Nucleus accumbens (tissue), 56 donors: ENCODE data around the gene BMP8B.

ENCODE experiments used
- DNase-seq, 56 donors: peaks; one replicate each; lab custom pipeline; 2025; lab: John Stamatoyannopoulos, UW

The BMP8B gene

GRCh38 chr1:39761016-39761415 is 27.6 kb downstream of the BMP8B start:
- no peak for DNase-seq

GRCh38 chr1:39760074-39761008 is 28.3 kb downstream of the BMP8B start:
- DNase-seq: no peak

- no peak for DNase-seq
Observed at GRCh38 chr1:39759436-39759726, 29.3 kb downstream of the BMP8B start.

- no peak for DNase-seq
Observed at GRCh38 chr1:39758556-39759435, 29.9 kb downstream of the BMP8B start.

GRCh38 chr1:39757501-39757900 is 31.2 kb downstream of the BMP8B start:
- DNase-seq: no peak

- no peak for DNase-seq
Observed at GRCh38 chr1:39755965-39756659, 32.6 kb downstream of the BMP8B start.

GRCh38 chr1:39754906-39755504 is 33.7 kb downstream of the BMP8B start:
- DNase-seq: no peak

- no peak for DNase-seq
Observed at GRCh38 chr1:39754026-39754570, 34.6 kb downstream of the BMP8B start.

- DNase-seq: no peak
Observed at GRCh38 chr1:39753132-39754025, 35.3 kb downstream of the BMP8B start.

GRCh38 chr1:39752703-39753102 is 36.0 kb downstream of the BMP8B start:
- no peak for DNase-seq

- no peak for DNase-seq
Observed at GRCh38 chr1:39751595-39751994, 37.1 kb downstream of the BMP8B start.

GRCh38 chr1:39745016-39745670 is 43.5 kb downstream of the BMP8B start:
- no peak for DNase-seq

- peak; percentile 15 to 97 (median 89) for DNase-seq
Observed at GRCh38 chr1:39738622-39739366, 49.9 kb downstream of the BMP8B start, which contains the start of gene PPIE. PPIE (plus strand) TSS chr1:39738882; CDS start chr1:39738901, 19 bp downstream.

GRCh38 chr1:39737546-39738169 is 51.0 kb downstream of the BMP8B start:
- no peak for DNase-seq

- no peak for DNase-seq
Observed at GRCh38 chr1:39735731-39736130, 52.9 kb downstream of the BMP8B start.

- DNase-seq: peak in 43 of 56 donors; percentile 6 to 90 (median 54)
Observed at GRCh38 chr1:39733161-39733560, 55.5 kb downstream of the BMP8B start.

- no peak for DNase-seq
Observed at GRCh38 chr1:39732730-39733129, 55.9 kb downstream of the BMP8B start.
